ENCODE data around the gene DDHD1. TPM values are rescaled to one million over a fixed set of nuclear protein-coding genes. Genes with fewer than 3 reads are reported as not detected.

The DDHD1 gene
- total RNA-seq, 1 experiment from 2014 or later, result 10.6 TPM

- Histone ChIP-seq H2AFZ (ENCODE audit: low read length) (no peak overlapping the region), H3K27ac (ENCODE audit: low read length) (no peak overlapping the region), H3F3A (ENCODE audit: low read length, unreplicated experiment) (no peaks in the 10 kb centered on the region), H3K9me3 (ENCODE audit: low read length) (no peaks in the 10 kb centered on the region), H3K4me3 (ENCODE audit: low read length) (no peak overlapping the region), H3K79me2 (ENCODE audit: low read length) (no peaks in the 10 kb centered on the region), H3K9ac (ENCODE audit: low read length) (no peak overlapping the region), H3K4me1 (ENCODE audit: insufficient read depth, low read length) (no peaks in the 10 kb centered on the region), H3K36me3 (ENCODE audit: low read depth, low read length) (peaks cover 3% of the 10 kb centered on the region; the same call in 1 of the 2 replicates), H3K27me3 (ENCODE audit: low read length) (no peaks in the 10 kb centered on the region), H4K20me1 (ENCODE audit: low read length) (no peaks in the 10 kb centered on the region), H3K4me2 (ENCODE audit: low read length) (no peak overlapping the region), H3K9me2 (replicated peaks; ENCODE audit: low read length) (no peaks in the 10 kb centered on the region)
- TF ChIP-seq EZH2phosphoT487 (IDR thresholded peaks at IDR 0.05; ENCODE audit: borderline replicate concordance, low read length), result no peak
- no peak for TF ChIP-seq EZH2 (IDR thresholded peaks at IDR 0.05; ENCODE audit: low read length, unreplicated experiment)
- TF ChIP-seq CTCF (conservative IDR thresholded peaks at IDR 0.05; ENCODE audit: low read depth, low read length), result no peak
- no peak for ATAC-seq
- BruUV-seq (replicated peaks), result no TSS peak
- intact Hi-C loops (cut with micrococcal nuclease), result no loop called here
- POLR2A ChIA-PET (ENCODE audit: unreplicated experiment), result no interaction called here
- no peak for DNase-seq
- CTCF ChIA-PET, result no interaction called here
Observed at GRCh38 chr14:53038629-53039028, 114.5 kb downstream of the DDHD1 start.

GRCh38 chr14:53037016-53037415 is 116.1 kb downstream of the DDHD1 start:
- POLR2A ChIA-PET (ENCODE audit: unreplicated experiment), result no interaction called here
- BruUV-seq (replicated peaks), result no TSS peak

More at GRCh38 chr14:53037016-53037415, 116.1 kb downstream of the DDHD1 start:
- no peaks in the 10 kb centered on the region for H3K79me2 ChIP-seq (ENCODE audit: low read length)
- no peaks in the 10 kb centered on the region for H3F3A ChIP-seq (ENCODE audit: low read length, unreplicated experiment)
- ATAC-seq, result no peak
- no peak overlapping the region for H3K9ac ChIP-seq (ENCODE audit: low read length)
- intact Hi-C loops (cut with micrococcal nuclease), result no loop called here
- no peak for DNase-seq
- H3K9me3 ChIP-seq (ENCODE audit: low read length), result no peaks in the 10 kb centered on the region
- no peaks in the 10 kb centered on the region for H3K27me3 ChIP-seq (ENCODE audit: low read length)
- H3K36me3 ChIP-seq (ENCODE audit: low read depth, low read length), result peaks cover 3% of the 10 kb centered on the region; the same call in 1 of the 2 replicates
- CTCF ChIA-PET, result no interaction called here
- H3K4me2 ChIP-seq (ENCODE audit: low read length), result no peak overlapping the region
- H3K4me3 ChIP-seq (ENCODE audit: low read length), result no peak overlapping the region
- H3K27ac ChIP-seq (ENCODE audit: low read length), result no peak overlapping the region
- peaks cover 14% of the 10 kb centered on the region for H3K4me1 ChIP-seq (ENCODE audit: insufficient read depth, low read length)
- H4K20me1 ChIP-seq (ENCODE audit: low read length), result no peaks in the 10 kb centered on the region
- H2AFZ ChIP-seq (ENCODE audit: low read length), result no peak overlapping the region
- TF ChIP-seq EZH2 (IDR thresholded peaks at IDR 0.05; ENCODE audit: low read length, unreplicated experiment) (no peak), CTCF (conservative IDR thresholded peaks at IDR 0.05; ENCODE audit: low read depth, low read length) (no peak), EZH2phosphoT487 (IDR thresholded peaks at IDR 0.05; ENCODE audit: borderline replicate concordance, low read length) (no peak)
- no peaks in the 10 kb centered on the region for H3K9me2 ChIP-seq (replicated peaks; ENCODE audit: low read length)
